Endothelial cell of umbilical vein (primary cell): ENCODE measurements around the gene ZNF688. TPM values are rescaled to one million over a fixed set of nuclear protein-coding genes. Genes with fewer than 3 reads are reported as not detected.

Experiments used
- BruUV-seq: library from RNA; stranded (reverse); fragments of 400-500 nt; replicated peaks from 2 replicates; lab custom pipeline; 2021; lab: Mats Ljungman, UMichigan
- CTCF ChIA-PET: fragments of 300-600, 350-600 bp; sonication (Branson Sonifier 250); formaldehyde crosslinking; loops from one replicate; lab custom pipeline; 2021; ENCODE audit warnings: antibody characterized with exemption, inconsistent platforms; lab: Charles Lee
- POLR2A ChIA-PET: fragments of 300-600, 350-600 bp; sonication (Branson Sonifier 250); formaldehyde crosslinking; loops from one replicate; lab custom pipeline; 2021; ENCODE audit warnings: antibody characterized with exemption, inconsistent platforms; lab: Charles Lee
- DNase-seq: peaks from one replicate; pipeline ENCODE4 v3.0.0-alpha.2; 2011; ENCODE audit warnings: low read depth, low spot score
- FAIRE-seq: peaks from 2 replicates; lab custom pipeline; 2011; peaks lifted over from hg19 to GRCh38; lab: Jason Lieb, UNC
- H2AFZ ChIP-seq: 2 replicates; pipeline ENCODE4 v1.6.0; 2012; ENCODE audit warnings: low read depth, low read length, control low read depth, inconsistent platforms
- H3K27ac ChIP-seq: 2 replicates; pipeline ENCODE4 v1.5.1; 2011; ENCODE audit warnings: low read depth, mild to moderate bottlenecking, control low read depth, low read length, moderate library complexity; ENCODE audit not compliant: insufficient read depth
- H3K27me3 ChIP-seq, 2 experiments: 2 replicates each; pipeline versions ENCODE4 v1.6.0 to v1.6.1; 2011; ENCODE audit warnings: low read length in 2 of 2, mixed read lengths in 1 of 2; ENCODE audit not compliant: control insufficient read depth in 2 of 2, insufficient read depth in 2 of 2
- H3K36me3 ChIP-seq, 2 experiments: 2 replicates in 1 of 2; 3 replicates in 1 of 2; pipeline ENCODE4 v1.5.1; 2011; ENCODE audit warnings: low read length in 2 of 2, mild to moderate bottlenecking in 1 of 2, moderate library complexity in 1 of 2; ENCODE audit not compliant: control insufficient read depth in 2 of 2, insufficient read depth in 2 of 2; ENCODE audit errors: extremely low read depth in 1 of 2
- H3K4me1 ChIP-seq: 3 replicates; pipeline ENCODE4 v1.5.1; 2011; ENCODE audit warnings: mild to moderate bottlenecking, low read length; ENCODE audit not compliant: control insufficient read depth, insufficient read depth; ENCODE audit errors: extremely low read depth
- H3K4me2 ChIP-seq: 2 replicates; pipeline ENCODE4 v1.6.1; 2011; ENCODE audit warnings: low read length, control low read depth, mixed read lengths; ENCODE audit not compliant: insufficient read depth
- H3K4me3 ChIP-seq, 3 experiments: fragments of 200-600 bp in 1 of 3; sonication (generic), shearing (Covaris generic) in 1 of 3; replicated peaks in 1 of 3; 2 replicates each; pipeline ENCODE4 v1.5.1; 2011 to 2016; ENCODE audit warnings: control low read depth in 3 of 3, low read length in 3 of 3, mild to moderate bottlenecking in 2 of 3, inconsistent platforms in 1 of 3, low read depth in 1 of 3, moderate library complexity in 1 of 3; ENCODE audit not compliant: insufficient read depth in 1 of 3
- H3K79me2 ChIP-seq: 2 replicates; pipeline ENCODE4 v1.6.0; 2012; ENCODE audit warnings: low read length, inconsistent platforms; ENCODE audit not compliant: control insufficient read depth, insufficient read depth
- H3K9ac ChIP-seq: replicated peaks from 2 replicates; pipeline ENCODE3; 2011; ENCODE audit warnings: low read length, control low read depth; ENCODE audit not compliant: insufficient read depth; ENCODE audit errors: extremely low read depth
- H3K9me1 ChIP-seq: replicated peaks from 3 replicates; pipeline ENCODE4 v1.6.0; 2011; ENCODE audit warnings: mild to moderate bottlenecking, low read length; ENCODE audit not compliant: control insufficient read depth, insufficient read depth; ENCODE audit errors: extremely low read depth
- H3K9me3 ChIP-seq: replicated peaks from 2 replicates; pipeline ENCODE4 v1.5.1; 2012; ENCODE audit warnings: low read length, inconsistent platforms; ENCODE audit not compliant: control insufficient read depth, insufficient read depth
- H4K20me1 ChIP-seq: replicated peaks from 2 replicates; pipeline ENCODE3; 2011; ENCODE audit warnings: mild to moderate bottlenecking, low read length; ENCODE audit not compliant: control insufficient read depth, insufficient read depth; ENCODE audit errors: extremely low read depth
- CTCF ChIP-seq, 2 donors: IDR thresholded peaks; 1 replicate in 1 of 2; 2 replicates in 1 of 2; pipeline ENCODE4 v1.5.1; 2011; ENCODE audit warnings: low read length in 2 of 2, mild to moderate bottlenecking in 2 of 2, moderate library complexity in 2 of 2, control low read depth in 1 of 2, inconsistent platforms in 1 of 2, low read depth in 1 of 2; ENCODE audit not compliant: insufficient read depth in 1 of 2; ENCODE audit errors: extremely low read depth in 1 of 2
- EZH2 ChIP-seq: IDR thresholded peaks from 2 replicates; pipeline ENCODE4 v1.6.1; 2012; ENCODE audit warnings: borderline replicate concordance, low read depth, mild to moderate bottlenecking, moderate library complexity, low read length, inconsistent platforms; ENCODE audit not compliant: severe bottlenecking
- FOS ChIP-seq: IDR thresholded peaks from 2 replicates; pipeline ENCODE4 v1.6.1; 2011; ENCODE audit warnings: mild to moderate bottlenecking, low read length, moderate library complexity, borderline replicate concordance; ENCODE audit not compliant: insufficient read depth
- GATA2 ChIP-seq: IDR thresholded peaks from 2 replicates; pipeline ENCODE4 v1.7.0; 2011; ENCODE audit warnings: low read depth, mild to moderate bottlenecking, moderate library complexity, mixed read lengths, low read length; ENCODE audit not compliant: insufficient read length, insufficient read depth
- JUN ChIP-seq: IDR thresholded peaks from 2 replicates; pipeline ENCODE4 v1.6.1; 2011; ENCODE audit warnings: borderline replicate concordance, low read depth; ENCODE audit not compliant: insufficient read length, insufficient read depth
- MAX ChIP-seq: IDR thresholded peaks from 2 replicates; pipeline ENCODE4 v1.6.1; 2011; ENCODE audit not compliant: insufficient read depth, insufficient read length
- MYC ChIP-seq: IDR thresholded peaks from one replicate; pipeline ENCODE4 v1.6.1; 2011; ENCODE audit warnings: mild to moderate bottlenecking, low read depth, low read length
- POLR2A ChIP-seq: IDR thresholded peaks from 2 replicates; pipeline ENCODE4 v1.6.1; 2012; ENCODE audit warnings: low read depth, mild to moderate bottlenecking, control low read depth, low read length
- POLR2AphosphoS5 ChIP-seq: IDR thresholded peaks from 2 replicates; pipeline ENCODE4 v1.6.1; 2012; ENCODE audit warnings: low read depth, mild to moderate bottlenecking, control low read depth, low read length, moderate library complexity; ENCODE audit not compliant: insufficient read depth
- dilution Hi-C: fragments of 300-500 bp; cut with MboI; formaldehyde crosslinking; loops from one replicate; pipeline ENCODE4 v1.15.0; 2019; ENCODE audit warnings: low sequenced_read_pairs; ENCODE audit not compliant: extremely low pct_ligation_motif_present
- intact Hi-C: fragments of 100-400 bp; cut with micrococcal nuclease; formaldehyde crosslinking; loops from one replicate; pipeline ENCODE4 v1.10.0; 2022
- polyA plus RNA-seq, 4 experiments: library from polyadenylated mRNA; depleted of rRNA in 3 of 4; stranded (reverse) in 3 of 4; unstranded in 1 of 4; fragments of >200 nt; gene quantifications; 2 replicates each; pipeline versions ENCODE4 v1.2.1 to v1.2.3, GENCODE V29; 2011 to 2012; ENCODE audit warnings: missing spikeins in 1 of 4
- total RNA-seq: library from RNA; stranded (reverse); gene quantifications from 2 replicates; pipeline ENCODE4 v1.2.3, GENCODE V29; 2021

Gene ZNF688
- total and polyA plus RNA-seq, 2 donors (not counting 3 experiments of a cell fraction or from before 2014, with no cell fraction given): 5.4 to 10.9 TPM

DNA sequence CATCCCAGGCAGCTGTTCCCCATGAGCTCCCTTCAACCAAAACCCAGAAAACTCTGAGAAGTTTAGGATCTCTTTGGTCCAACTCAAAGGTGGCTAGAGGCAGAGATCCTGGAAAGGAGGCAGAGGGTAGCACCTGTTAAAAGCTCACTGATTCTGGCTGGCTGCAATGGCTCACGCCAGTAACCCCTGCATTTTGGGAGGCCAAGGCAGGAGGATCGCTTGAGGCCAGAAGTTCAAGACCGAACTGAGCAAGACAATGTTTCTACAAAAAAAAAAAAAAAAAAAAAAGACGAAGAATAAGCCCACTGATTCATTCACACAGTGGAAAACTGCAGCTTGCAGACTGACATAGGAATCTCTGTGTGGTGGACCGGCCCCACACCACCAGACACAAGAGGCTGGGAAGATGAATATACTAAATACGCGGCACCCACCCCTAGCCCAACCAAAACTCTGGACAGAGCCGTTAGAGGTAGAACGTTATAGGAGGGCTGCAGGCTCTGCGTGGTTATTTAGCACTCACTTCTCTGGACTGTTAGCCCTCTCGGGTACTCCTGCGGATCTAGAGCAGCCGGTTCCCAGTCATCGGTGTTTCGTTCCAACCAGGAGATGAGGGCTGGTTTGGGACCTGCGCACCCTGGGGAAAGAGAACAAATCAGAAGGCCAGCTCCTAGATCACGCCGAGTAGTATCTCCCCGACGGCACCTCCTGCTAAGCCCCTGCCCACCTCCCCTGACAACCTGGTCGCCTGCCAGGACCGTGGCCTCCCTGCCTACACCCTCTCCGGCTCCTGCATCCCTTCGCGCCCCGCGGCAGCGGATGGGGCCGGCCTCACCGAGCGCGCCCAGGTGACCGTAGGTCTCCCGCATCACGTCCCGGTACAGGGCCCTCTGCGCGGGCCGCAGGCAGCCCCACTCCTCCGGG lies 37.8 kb upstream of the ZNF688 start:
- peak overlapping the region; percentile 80 for H2AFZ ChIP-seq
- peaks cover 4% of the 10 kb centered on the region for H3K4me1 ChIP-seq
- H3K4me3 ChIP-seq: peak overlapping the region; percentile 29 to 77 (median 70)
- dilution Hi-C loops: no loop called here
- peak overlapping the region; percentile 95 for H3K9ac ChIP-seq
- FAIRE-seq (peak; percentile 69), DNase-seq (peak; percentile 48)
- peaks cover 2% of the 10 kb centered on the region for H3K79me2 ChIP-seq
- H3K36me3 ChIP-seq: peaks cover 0 to 14% of the 10 kb centered on the region in 2 experiments
- H3K9me1 ChIP-seq: no peaks in the 10 kb centered on the region
- TF ChIP-seq POLR2AphosphoS5 (no peak), FOS (no peak)
- POLR2A ChIA-PET: interaction anchor here (0.5 to 1.6 kb wide), 4 partner anchors 10 to 835 kb away, joined by 3 to 5 read pairs (median 4); no protein-coding TSS in a partner anchor
- peak overlapping the region; percentile 79 for H3K27ac ChIP-seq
- no peaks in the 10 kb centered on the region for H3K27me3 ChIP-seq
- CTCF ChIA-PET: interaction anchor here (0.6 to 4.4 kb wide), 9 partner anchors 11 to 179 kb away, joined by 3 to 47 read pairs (median 6); partner anchors contain the start of gene DCTPP1
- intact Hi-C loops: no loop called here
- no TSS peak for BruUV-seq
- H3K9me3 ChIP-seq: no peaks in the 10 kb centered on the region
- no peaks in the 10 kb centered on the region for H4K20me1 ChIP-seq
- H3K4me2 ChIP-seq: peak overlapping the region; percentile 66

- peaks cover 0 to 22% of the 10 kb centered on the region in 2 experiments for H3K36me3 ChIP-seq
- CTCF ChIA-PET: interaction anchor here (0.6 to 1.1 kb wide), 2 partner anchors 9 to 15 kb away, joined by 3 read pairs; no protein-coding TSS in a partner anchor
- no peak overlapping the region for H3K4me2 ChIP-seq
- intact Hi-C loops: no loop called here
- no peak overlapping the region for H3K27ac ChIP-seq
- BruUV-seq: no TSS peak
- H2AFZ ChIP-seq: no peak overlapping the region
- no peak for DNase-seq
- peaks cover 2% of the 10 kb centered on the region for H3K79me2 ChIP-seq
- no peak for FAIRE-seq
- H3K9ac ChIP-seq: no peak overlapping the region
- H3K27me3 ChIP-seq: no peaks in the 10 kb centered on the region
- H3K4me3 ChIP-seq: no peak overlapping the region
- peaks cover 4% of the 10 kb centered on the region for H3K4me1 ChIP-seq
- H4K20me1 ChIP-seq: no peaks in the 10 kb centered on the region
- H3K9me1 ChIP-seq: no peaks in the 10 kb centered on the region
- H3K9me3 ChIP-seq: no peaks in the 10 kb centered on the region
- TF ChIP-seq POLR2A (no peak), FOS (no peak), JUN (no peak), EZH2 (no peak), GATA2 (no peak), MYC (no peak), MAX (no peak), CTCF (IDR thresholded peaks at IDR 0.05; ENCODE audit: extremely low read depth in 1 of 2, insufficient read depth in 1 of 2, low read depth in 1 of 2, low read length in 2 of 2) (no peak), POLR2AphosphoS5 (no peak)
- POLR2A ChIA-PET: no interaction called here
- dilution Hi-C loops: no loop called here
Measured at GRCh38 chr16:30606004-30606403, 34.5 kb upstream of the ZNF688 start.
